Measurements from ENCODE around the gene LRRC10.
A peak's percentile ranks its signal among the peaks of the same experiment; 100 is the strongest.

DNA sequence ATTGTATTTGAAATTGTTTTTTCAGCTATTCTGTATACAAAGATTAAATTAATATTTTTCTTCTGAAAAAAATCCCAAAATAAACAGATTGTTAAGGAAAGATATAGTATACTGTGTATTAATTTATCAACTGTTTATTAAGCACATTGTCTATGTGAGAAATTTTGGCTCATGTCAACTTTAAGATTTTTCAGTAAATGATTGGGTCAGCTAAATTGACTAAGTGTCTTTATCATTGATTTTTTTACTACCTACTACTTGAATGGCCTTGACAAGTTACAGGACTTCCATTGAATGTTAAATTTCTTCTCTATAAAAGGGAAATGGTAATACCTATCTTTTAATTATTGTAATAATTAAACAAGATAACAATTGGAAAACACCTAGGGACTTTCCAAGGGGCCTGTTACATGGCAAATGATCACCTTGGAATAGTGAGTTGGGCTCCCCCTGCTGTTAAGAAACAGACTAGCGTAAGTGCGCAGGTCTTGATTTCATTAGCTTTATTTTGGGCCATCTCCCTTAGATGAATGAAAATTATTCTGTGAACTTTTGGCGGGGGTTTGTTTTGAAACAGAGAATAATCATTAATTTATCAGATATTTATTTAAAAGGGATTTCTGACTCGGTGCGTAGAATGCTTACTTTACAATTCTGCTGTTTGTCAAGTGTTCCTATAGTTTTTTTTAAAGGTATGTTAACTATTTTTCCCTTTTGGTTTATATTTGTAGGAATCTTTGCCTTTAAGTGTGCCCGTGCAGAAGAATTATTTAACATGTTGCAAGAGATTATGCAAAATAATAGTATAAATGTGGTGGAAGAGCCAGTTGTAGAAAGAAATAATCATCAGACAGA lies 39.9 kb downstream of the LRRC10 start:
- TF ChIP-seq, protein P1, sequence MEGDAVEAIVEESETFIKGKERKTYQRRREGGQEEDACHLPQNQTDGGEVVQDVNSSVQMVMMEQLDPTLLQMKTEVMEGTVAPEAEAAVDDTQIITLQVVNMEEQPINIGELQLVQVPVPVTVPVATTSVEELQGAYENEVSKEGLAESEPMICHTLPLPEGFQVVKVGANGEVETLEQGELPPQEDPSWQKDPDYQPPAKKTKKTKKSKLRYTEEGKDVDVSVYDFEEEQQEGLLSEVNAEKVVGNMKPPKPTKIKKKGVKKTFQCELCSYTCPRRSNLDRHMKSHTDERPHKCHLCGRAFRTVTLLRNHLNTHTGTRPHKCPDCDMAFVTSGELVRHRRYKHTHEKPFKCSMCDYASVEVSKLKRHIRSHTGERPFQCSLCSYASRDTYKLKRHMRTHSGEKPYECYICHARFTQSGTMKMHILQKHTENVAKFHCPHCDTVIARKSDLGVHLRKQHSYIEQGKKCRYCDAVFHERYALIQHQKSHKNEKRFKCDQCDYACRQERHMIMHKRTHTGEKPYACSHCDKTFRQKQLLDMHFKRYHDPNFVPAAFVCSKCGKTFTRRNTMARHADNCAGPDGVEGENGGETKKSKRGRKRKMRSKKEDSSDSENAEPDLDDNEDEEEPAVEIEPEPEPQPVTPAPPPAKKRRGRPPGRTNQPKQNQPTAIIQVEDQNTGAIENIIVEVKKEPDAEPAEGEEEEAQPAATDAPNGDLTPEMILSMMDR (conservative IDR thresholded peaks at IDR 0.05 in 1 of 2, IDR thresholded peaks at IDR 0.05 in 1 of 2; ENCODE audit: extremely low read depth in 1 of 2, insufficient read depth in 1 of 2, low read depth in 1 of 2, low read length in 2 of 2): peak; percentile 69 to 80
- no peak for TF ChIP-seq EZH2 (IDR thresholded peaks at IDR 0.05; ENCODE audit: borderline replicate concordance, low read length)
